ENCODE results near the gene TSPAN9.

The TSPAN9 gene

DNA sequence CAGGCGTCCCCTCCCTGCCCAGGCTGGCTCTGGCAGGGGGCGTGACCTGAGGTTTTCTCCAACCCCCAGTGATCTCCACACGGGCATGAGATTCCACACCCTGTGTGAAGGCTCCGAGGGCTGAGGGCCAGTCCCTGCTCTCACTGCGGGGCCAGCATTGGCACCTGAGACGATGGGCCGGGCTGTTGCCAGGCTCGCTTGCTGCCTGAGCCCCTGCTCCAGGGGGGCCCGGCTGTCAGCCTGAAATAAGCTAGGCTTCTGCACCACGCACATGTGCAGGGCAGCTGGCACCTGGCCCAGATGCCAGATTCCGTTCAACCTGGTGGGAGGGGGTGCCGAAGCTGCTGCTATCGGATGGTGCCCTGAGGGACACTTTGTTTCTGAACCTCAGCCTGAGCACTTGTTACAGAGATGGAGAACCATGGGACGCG, 217.3 kb downstream of the TSPAN9 start:
- Mint-ChIP-seq H3K27ac (no peak overlapping the region), H3K9me3 (no peaks in the 10 kb centered on the region), H3K27me3 (peaks cover 2% of the 10 kb centered on the region), H3K36me3 (no peaks in the 10 kb centered on the region), H3K4me1 (no peaks in the 10 kb centered on the region), H3K4me3 (no peak overlapping the region)

DNA sequence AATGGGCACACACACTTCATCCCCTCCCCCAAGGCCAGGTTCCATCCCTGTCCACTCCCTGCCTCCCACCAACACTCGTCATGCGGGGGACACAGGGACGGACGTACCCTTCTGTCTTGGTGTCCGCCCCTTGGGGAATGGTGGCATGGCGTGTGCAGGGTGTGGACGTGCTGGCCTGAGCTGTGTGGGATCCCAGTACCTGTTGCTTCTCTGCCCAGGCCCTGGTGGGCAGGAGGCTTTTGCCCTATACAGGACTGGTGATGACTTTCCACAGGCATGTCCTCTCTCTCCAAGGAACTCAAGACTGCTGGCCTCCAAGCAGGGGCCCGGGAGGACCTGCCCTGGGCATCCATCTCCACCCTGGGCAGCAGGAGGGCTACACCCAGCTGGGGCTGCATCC, 218.0 kb downstream of the TSPAN9 start:
- Mint-ChIP-seq H3K36me3 (no peaks in the 10 kb centered on the region), H3K27me3 (peaks cover 2% of the 10 kb centered on the region)

GRCh38 chr12:3295646-3296408, 218.6 kb downstream of the TSPAN9 start:
- no peak overlapping the region for H3K27ac Mint-ChIP-seq
- no peak overlapping the region for H3K4me3 Mint-ChIP-seq
- peaks cover 11% of the 10 kb centered on the region for H3K4me1 Mint-ChIP-seq
- no peaks in the 10 kb centered on the region for H3K36me3 Mint-ChIP-seq
- no peaks in the 10 kb centered on the region for H3K27me3 Mint-ChIP-seq
- H3K9me3 Mint-ChIP-seq: no peaks in the 10 kb centered on the region

More for the DNA sequence above, 218.0 kb downstream of the TSPAN9 start:
- Mint-ChIP-seq H3K4me1 (peaks cover 6% of the 10 kb centered on the region), H3K9me3 (no peaks in the 10 kb centered on the region), H3K27ac (no peak overlapping the region), H3K4me3 (no peak overlapping the region)

DNA sequence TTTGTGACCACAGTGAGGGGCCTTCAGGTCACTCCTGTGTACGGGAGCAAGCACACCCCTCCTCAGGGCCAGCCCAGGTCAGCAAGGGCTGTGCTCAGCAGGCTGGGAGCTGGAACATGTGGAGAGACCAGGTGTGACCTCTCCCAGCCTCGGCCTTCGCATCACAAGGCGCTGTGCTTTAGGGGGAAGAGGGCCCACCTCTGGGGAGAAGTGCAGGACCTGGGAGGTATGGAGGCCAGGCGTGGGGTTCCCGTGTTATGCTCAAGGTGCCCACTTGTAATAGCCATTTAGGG, 219.2 kb downstream of the TSPAN9 start:
- no peaks in the 10 kb centered on the region for H3K9me3 Mint-ChIP-seq
- H3K4me1 Mint-ChIP-seq: peaks cover 11% of the 10 kb centered on the region
- H3K4me3 Mint-ChIP-seq: no peak overlapping the region
- no peaks in the 10 kb centered on the region for H3K27me3 Mint-ChIP-seq
- no peak overlapping the region for H3K27ac Mint-ChIP-seq
- H3K36me3 Mint-ChIP-seq: no peaks in the 10 kb centered on the region

DNA sequence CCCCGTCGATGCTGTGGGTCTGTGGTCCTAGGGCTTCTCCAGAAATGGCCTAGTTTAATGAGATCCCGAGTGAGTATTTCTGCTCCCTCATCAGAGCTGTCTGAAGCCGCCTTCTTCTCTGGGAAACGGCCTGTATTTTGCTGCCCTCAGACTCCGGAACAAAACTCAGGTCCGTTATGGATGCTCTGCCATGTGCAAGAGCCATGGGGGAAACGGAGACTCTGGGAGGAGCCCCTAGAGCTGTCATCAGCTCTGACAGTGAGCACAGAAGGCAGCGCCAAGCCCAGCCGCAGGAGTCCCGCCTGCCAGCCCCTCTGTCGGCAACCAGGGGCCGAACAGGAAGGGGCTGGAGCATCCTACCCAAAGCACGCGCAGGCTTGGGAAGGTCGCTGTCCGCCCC, 221.4 kb downstream of the TSPAN9 start:
- Mint-ChIP-seq H3K4me1 (peaks cover 11% of the 10 kb centered on the region), H3K27ac (no peak overlapping the region), H3K9me3 (no peaks in the 10 kb centered on the region), H3K36me3 (no peaks in the 10 kb centered on the region), H3K27me3 (no peaks in the 10 kb centered on the region), H3K4me3 (no peak overlapping the region)

DNA sequence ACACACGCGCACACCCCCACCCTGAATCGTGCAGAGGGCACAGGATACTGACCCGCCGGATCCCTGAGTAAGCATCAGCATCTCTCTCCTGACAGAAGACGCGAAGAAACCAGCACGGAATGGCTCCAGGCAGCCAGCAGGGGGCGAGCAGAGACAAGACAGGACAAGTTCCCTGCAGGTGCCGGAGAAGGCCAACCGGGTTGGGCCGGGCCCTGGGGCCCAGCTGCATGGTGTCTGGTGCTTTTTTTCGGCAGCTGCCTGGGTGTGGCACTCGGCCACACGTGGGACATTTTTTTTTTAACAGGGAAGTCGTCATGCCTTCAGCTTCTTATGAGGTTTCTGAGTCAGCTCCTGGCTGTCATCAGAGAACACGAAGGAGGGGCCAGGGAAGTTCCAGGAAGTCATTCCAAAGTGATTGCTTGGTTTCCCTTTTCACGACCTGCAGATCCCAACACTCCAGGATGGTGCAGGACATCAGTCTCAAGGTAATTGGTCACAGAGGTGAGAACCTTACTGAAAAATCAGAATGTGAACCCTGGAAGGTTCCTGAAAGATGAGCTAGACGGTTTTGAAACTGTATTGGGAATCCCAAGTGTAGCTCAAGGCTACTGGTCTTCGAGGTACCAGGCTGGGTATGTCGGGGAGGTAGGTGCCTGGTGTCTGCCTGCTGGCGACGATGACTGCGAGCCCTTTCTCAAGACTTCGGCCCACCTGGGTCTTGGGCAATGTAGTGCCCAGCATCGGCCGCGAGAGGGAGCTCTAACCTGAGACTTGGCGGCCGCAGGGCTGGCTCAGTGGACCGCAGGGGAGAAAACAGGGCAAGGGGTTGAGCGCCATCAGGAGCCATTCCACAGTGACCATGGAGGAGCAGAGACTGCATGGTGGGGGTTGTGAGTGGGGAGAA, 223.0 kb downstream of the TSPAN9 start:
- Mint-ChIP-seq H3K4me3 (peak overlapping the region; percentile 78), H3K27me3 (no peaks in the 10 kb centered on the region), H3K36me3 (no peaks in the 10 kb centered on the region)

GRCh38 chr12:3300833-3301401, 223.7 kb downstream of the TSPAN9 start:
- no peaks in the 10 kb centered on the region for H3K9me3 Mint-ChIP-seq
- H3K27ac Mint-ChIP-seq: no peak overlapping the region
- no peaks in the 10 kb centered on the region for H3K36me3 Mint-ChIP-seq
- no peak overlapping the region for H3K4me3 Mint-ChIP-seq
- H3K4me1 Mint-ChIP-seq: peaks cover 11% of the 10 kb centered on the region
- H3K27me3 Mint-ChIP-seq: no peaks in the 10 kb centered on the region

More for the DNA sequence above, 223.0 kb downstream of the TSPAN9 start:
- Mint-ChIP-seq H3K27ac (peak overlapping the region; percentile 68), H3K9me3 (no peaks in the 10 kb centered on the region), H3K4me1 (peaks cover 11% of the 10 kb centered on the region)

DNA sequence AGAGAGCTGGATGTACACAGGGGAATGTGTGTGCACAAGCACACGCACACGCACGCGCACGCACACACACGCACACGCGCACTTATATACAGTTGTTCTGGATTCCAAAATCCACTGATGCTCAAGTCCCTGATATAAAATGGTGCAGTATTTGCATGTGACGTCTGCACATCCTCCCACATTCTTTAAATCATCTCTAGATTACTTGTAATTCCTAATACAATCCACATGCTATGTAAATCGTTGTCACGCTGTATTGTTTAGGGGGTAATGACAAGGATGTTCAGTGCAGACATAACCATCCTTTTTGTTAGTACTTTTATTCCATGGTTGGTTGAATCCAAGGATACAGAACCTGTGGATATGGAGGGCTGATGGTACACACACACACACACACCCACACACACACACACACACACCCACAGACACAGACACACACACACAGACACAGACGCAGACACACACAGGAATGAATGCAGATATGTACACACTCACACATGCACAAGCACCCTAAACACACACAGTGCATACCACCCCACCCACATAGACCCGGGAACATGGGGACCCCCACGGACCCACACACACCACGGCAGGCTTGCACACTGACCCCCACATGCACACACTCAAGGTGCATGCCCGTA, 225.3 kb downstream of the TSPAN9 start:
- no peak overlapping the region for H3K4me3 Mint-ChIP-seq
- H3K4me1 Mint-ChIP-seq: peaks cover 11% of the 10 kb centered on the region
- H3K9me3 Mint-ChIP-seq: no peaks in the 10 kb centered on the region
- H3K27ac Mint-ChIP-seq: no peak overlapping the region
- H3K27me3 Mint-ChIP-seq: no peaks in the 10 kb centered on the region
- no peaks in the 10 kb centered on the region for H3K36me3 Mint-ChIP-seq

GRCh38 chr12:3303410-3304136, 226.4 kb downstream of the TSPAN9 start:
- H3K27me3 Mint-ChIP-seq: peaks cover 3% of the 10 kb centered on the region
- H3K4me3 Mint-ChIP-seq: no peak overlapping the region
- H3K27ac Mint-ChIP-seq: no peak overlapping the region
- no peaks in the 10 kb centered on the region for H3K9me3 Mint-ChIP-seq
- H3K4me1 Mint-ChIP-seq: peaks cover 11% of the 10 kb centered on the region
- no peaks in the 10 kb centered on the region for H3K36me3 Mint-ChIP-seq

GRCh38 chr12:3304436-3305165, 227.4 kb downstream of the TSPAN9 start:
- no peaks in the 10 kb centered on the region for H3K36me3 Mint-ChIP-seq
- peaks cover 3% of the 10 kb centered on the region for H3K27me3 Mint-ChIP-seq
- no peaks in the 10 kb centered on the region for H3K9me3 Mint-ChIP-seq
- H3K4me3 Mint-ChIP-seq: no peak overlapping the region
- no peak overlapping the region for H3K27ac Mint-ChIP-seq
- peaks cover 11% of the 10 kb centered on the region for H3K4me1 Mint-ChIP-seq

DNA sequence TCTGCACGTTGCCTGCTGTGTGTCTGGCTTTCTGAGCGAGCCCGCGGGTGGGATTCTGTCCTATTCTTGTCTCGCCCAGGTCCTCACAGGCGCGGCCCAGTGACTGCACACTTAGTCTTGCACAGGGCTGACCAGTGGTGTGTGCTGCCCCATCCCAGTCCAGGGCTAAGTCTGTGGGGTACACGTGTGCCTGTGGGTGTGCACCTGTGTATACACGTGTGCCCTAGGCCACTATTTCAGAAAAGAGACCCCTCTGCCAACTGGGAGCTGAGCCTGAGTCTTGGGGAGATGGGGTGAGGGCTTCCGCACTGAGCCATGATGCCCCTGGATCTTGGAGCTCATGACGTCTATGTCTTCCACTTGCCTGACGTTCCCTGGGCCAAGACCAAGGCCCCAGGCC, 228.3 kb downstream of the TSPAN9 start:
- Mint-ChIP-seq H3K4me1 (peaks cover 2% of the 10 kb centered on the region), H3K27me3 (peaks cover 3% of the 10 kb centered on the region)

DNA sequence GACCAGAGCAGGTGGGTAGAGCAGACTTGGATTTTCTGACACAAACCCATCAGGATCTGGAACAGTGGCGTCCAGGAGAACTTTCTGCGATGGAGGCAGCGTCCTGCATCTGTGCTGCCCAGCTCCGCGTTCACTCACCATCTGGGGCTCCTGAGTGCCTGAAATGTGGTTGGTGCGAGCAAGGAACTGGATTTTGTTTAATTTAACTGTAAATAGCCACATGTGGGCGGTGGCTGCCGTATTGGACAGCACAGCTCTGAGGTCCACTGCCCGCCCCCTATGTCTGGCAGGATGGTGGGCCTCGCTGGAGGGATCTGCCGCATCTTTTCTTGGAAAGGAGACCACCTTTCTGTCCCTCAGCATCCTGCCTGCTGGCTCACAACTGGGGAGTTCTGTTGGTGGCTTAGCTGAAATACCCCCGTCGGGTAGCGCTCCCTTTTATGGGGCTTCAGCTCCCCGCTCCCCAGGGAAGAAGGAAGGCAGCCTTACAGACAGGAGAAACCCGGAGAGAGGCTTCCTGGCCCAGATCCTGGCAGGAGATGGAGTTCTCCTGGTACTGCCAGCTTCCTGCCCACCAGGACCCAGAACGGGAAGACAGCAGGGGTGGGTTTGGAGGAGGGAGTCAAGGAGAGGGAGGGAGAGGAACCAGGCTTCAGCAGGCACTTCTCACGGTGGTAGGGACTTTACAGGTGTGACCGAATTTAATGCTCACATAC, 228.9 kb downstream of the TSPAN9 start:
- no peak overlapping the region for H3K4me3 Mint-ChIP-seq
- no peaks in the 10 kb centered on the region for H3K9me3 Mint-ChIP-seq
- H3K27ac Mint-ChIP-seq: no peak overlapping the region
- H3K36me3 Mint-ChIP-seq: no peaks in the 10 kb centered on the region
- peaks cover 3% of the 10 kb centered on the region for H3K27me3 Mint-ChIP-seq
- H3K4me1 Mint-ChIP-seq: no peaks in the 10 kb centered on the region

More for the DNA sequence above, 228.3 kb downstream of the TSPAN9 start:
- no peaks in the 10 kb centered on the region for H3K36me3 Mint-ChIP-seq
- H3K4me3 Mint-ChIP-seq: no peak overlapping the region
- H3K27ac Mint-ChIP-seq: no peak overlapping the region
- H3K9me3 Mint-ChIP-seq: no peaks in the 10 kb centered on the region

- no peak overlapping the region for H3K27ac Mint-ChIP-seq
Observed at GRCh38 chr12:3307389-3307788, 230.2 kb downstream of the TSPAN9 start.

GRCh38 chr12:3308063-3308462, 230.9 kb downstream of the TSPAN9 start:
- H3K4me3 Mint-ChIP-seq: no peak overlapping the region
- peaks cover 3% of the 10 kb centered on the region for H3K27me3 Mint-ChIP-seq
- no peaks in the 10 kb centered on the region for H3K9me3 Mint-ChIP-seq
- no peaks in the 10 kb centered on the region for H3K4me1 Mint-ChIP-seq
- H3K36me3 Mint-ChIP-seq: no peaks in the 10 kb centered on the region
- H3K27ac Mint-ChIP-seq: no peak overlapping the region

More at GRCh38 chr12:3307389-3307788, 230.2 kb downstream of the TSPAN9 start:
- Mint-ChIP-seq H3K27me3 (peaks cover 3% of the 10 kb centered on the region), H3K4me3 (no peak overlapping the region), H3K9me3 (no peaks in the 10 kb centered on the region), H3K36me3 (no peaks in the 10 kb centered on the region), H3K4me1 (no peaks in the 10 kb centered on the region)
